K562 (cell line): ENCODE data around the gene UNC5B. TPM values are rescaled to one million over a fixed set of nuclear protein-coding genes. Genes with fewer than 3 reads are reported as not detected.

ENCODE experiments used
- ATAC-seq: fragments of 200-7000 bp; cut with Tn5 transposase; 3 replicates; pipeline ENCODE4 v1.9.1; 2020; ENCODE audit warnings: moderate library complexity
- BruUV-seq: library from RNA; stranded (reverse); fragments of 400-500 nt; replicated peaks from 2 replicates; lab custom pipeline; 2021; lab: Mats Ljungman, UMichigan
- CTCF ChIA-PET: fragments of 300-600 bp; formaldehyde crosslinking; extraction: SDS; loops from one replicate; lab custom pipeline; 2021; ENCODE audit warnings: low intra/inter-chr PET ratio; lab: Yijun Ruan, JAX
- POLR2A ChIA-PET: fragments of 300-600, 350-650 bp; sonication (Branson Sonifier 250); formaldehyde crosslinking; extraction: SDS; loops from one replicate; lab custom pipeline; 2021; ENCODE audit warnings: antibody characterized with exemption, inconsistent platforms; lab: Yijun Ruan, JAX
- DNase-seq, 4 experiments: peaks; one replicate each; pipeline versions ENCODE4 v3.0.0 to v3.0.0-alpha.2; 2011 to 2018; ENCODE audit warnings: low spot score in 3 of 4, mixed read lengths in 3 of 4; ENCODE audit errors: extremely low read depth in 1 of 4
- FAIRE-seq: peaks from 2 replicates; lab custom pipeline; 2011; peaks lifted over from hg19 to GRCh38; lab: Jason Lieb, UNC
- H2AFZ ChIP-seq: 2 replicates; pipeline ENCODE4 v1.6.0; 2011; ENCODE audit warnings: low read depth, low read length, control low read depth, inconsistent platforms
- H3K27ac ChIP-seq: fragments of 200-600 bp; 3 replicates; pipeline ENCODE4 v1.8.0; 2011; ENCODE audit warnings: low read depth, mild to moderate bottlenecking, control low read depth, inconsistent platforms, low read length, moderate library complexity, mixed read lengths; ENCODE audit errors: extremely low read depth
- H3K27me3 ChIP-seq, 2 experiments: fragments of 300-600 bp in 1 of 2; 2 replicates in 1 of 2; 3 replicates in 1 of 2; pipeline versions ENCODE4 v1.6.0 to v1.8.0; 2011; ENCODE audit warnings: inconsistent platforms in 2 of 2, low read length in 2 of 2, mild to moderate bottlenecking in 1 of 2, mixed read lengths in 1 of 2, moderate library complexity in 1 of 2; ENCODE audit not compliant: control insufficient read depth in 2 of 2, insufficient read depth in 2 of 2
- H3K36me3 ChIP-seq: fragments of 300-600 bp; 3 replicates; pipeline ENCODE4 v1.8.0; 2011; ENCODE audit warnings: mild to moderate bottlenecking, low read length, inconsistent platforms; ENCODE audit not compliant: control insufficient read depth, insufficient read depth
- H3K4me1 ChIP-seq, 2 experiments: fragments of 200-600 bp in 1 of 2; replicated peaks in 1 of 2; 2 replicates in 1 of 2; 3 replicates in 1 of 2; pipeline versions ENCODE4 v1.5.1 to v1.8.0; 2011; ENCODE audit warnings: inconsistent platforms in 2 of 2, low read length in 2 of 2, mild to moderate bottlenecking in 1 of 2, mixed read lengths in 1 of 2, moderate library complexity in 1 of 2; ENCODE audit not compliant: control insufficient read depth in 2 of 2, insufficient read depth in 2 of 2
- H3K4me2 ChIP-seq: 2 replicates; pipeline ENCODE4 v1.6.1; 2011; ENCODE audit warnings: low read length, control low read depth, inconsistent platforms, mixed read lengths; ENCODE audit not compliant: insufficient read depth
- H3K4me3 ChIP-seq: fragments of 200-600 bp; sonication (generic), shearing (Covaris generic); 2 replicates; pipeline ENCODE4 v1.5.1; 2016; ENCODE audit warnings: control low read depth, inconsistent platforms
- H3K79me2 ChIP-seq: fragments of 200-600 bp; 3 replicates; pipeline ENCODE4 v1.8.0; 2011; ENCODE audit warnings: low read length, inconsistent platforms; ENCODE audit not compliant: control insufficient read depth, insufficient read depth
- H3K9ac ChIP-seq, 2 experiments: 2 replicates each; pipeline versions ENCODE4 v1.6.0 to v1.6.1; 2011; ENCODE audit warnings: low read depth in 2 of 2, low read length in 2 of 2, control low read depth in 1 of 2, inconsistent platforms in 1 of 2, mild to moderate bottlenecking in 1 of 2, mixed read lengths in 1 of 2; ENCODE audit not compliant: insufficient read depth in 1 of 2
- H3K9me1 ChIP-seq: one replicate; pipeline ENCODE4 v1.6.0; 2011; ENCODE audit warnings: inconsistent platforms, mild to moderate bottlenecking, low read length, moderate library complexity; ENCODE audit not compliant: control insufficient read depth, insufficient read depth
- H3K9me3 ChIP-seq: replicated peaks from 2 replicates; pipeline ENCODE4 v1.5.1; 2011; ENCODE audit warnings: low read depth, low read length, inconsistent platforms; ENCODE audit not compliant: control insufficient read depth, insufficient read depth
- H4K20me1 ChIP-seq: replicated peaks from 2 replicates; pipeline ENCODE4 v1.6.1; 2011; ENCODE audit warnings: low read length, inconsistent platforms, mixed read lengths; ENCODE audit not compliant: control insufficient read depth, insufficient read depth
- EHMT2 ChIP-seq: fragments of 450-650 bp; IDR thresholded peaks from 2 replicates; pipeline ENCODE4 v1.6.1; 2018; ENCODE audit warnings: antibody characterized with exemption
- HNRNPLL ChIP-seq: fragments of 200-400 bp; formaldehyde crosslinking; IDR thresholded peaks from 2 replicates; pipeline ENCODE4 v1.6.1; 2017; ENCODE audit warnings: low read length, low read depth, mild to moderate bottlenecking; ENCODE audit not compliant: poor library complexity, severe bottlenecking
- KDM2B ChIP-seq: fragments of 250-450 bp; sonication (Bioruptor Pico); IDR thresholded peaks from 2 replicates; pipeline ENCODE4 v1.8.0; 2021; ENCODE audit warnings: mild to moderate bottlenecking, moderate library complexity
- MTA3 ChIP-seq: fragments of 450-650 bp; formaldehyde crosslinking; IDR thresholded peaks from 2 replicates; pipeline ENCODE4 v1.6.1; 2017; ENCODE audit warnings: mild to moderate bottlenecking, borderline replicate concordance
- NFATC3 ChIP-seq: fragments of 450-650 bp; IDR thresholded peaks from 2 replicates; pipeline ENCODE4 v1.6.1; 2017; ENCODE audit warnings: mild to moderate bottlenecking
- SUPT5H ChIP-seq: fragments of 450-650 bp; IDR thresholded peaks from 2 replicates; pipeline ENCODE4 v1.6.1; 2016
- WGBS: fragments of 100-300 bp; shearing (Covaris generic); methylation state at CpG from one replicate; pipeline ENCODE4 v1.1.6; 2016; ENCODE audit warnings: low coverage, mixed read lengths; ENCODE audit not compliant: insufficient coverage; ENCODE audit errors: missing lambda C conversion rate; 5-methylcytosine and 5-hydroxymethylcytosine counted together
- in situ Hi-C: fragments of 300-500 bp; cut with MboI; formaldehyde crosslinking; loops from 4 replicates; pipeline ENCODE4 v1.15.0; 2018; ENCODE audit warnings: inconsistent platforms, mixed read lengths
- intact Hi-C: fragments of 100-400 bp; cut with micrococcal nuclease; formaldehyde crosslinking; loops from 2 replicates; pipeline ENCODE4 v1.14.2; 2022
- polyA plus RNA-seq, 8 experiments: library from polyadenylated mRNA; depleted of rRNA in 4 of 8; stranded (reverse) in 5 of 8; unstranded in 3 of 8; fragments of >200 nt; fragmentation: Nextera tagmentation in 2 of 8; fragmentation: Illumina TruSeq in 1 of 8; extraction: Ambion mirVana in 2 of 8; extraction: Trizol in 1 of 8; gene quantifications; 2 replicates each; pipeline versions ENCODE4 v1.2.1 to v1.2.3, GENCODE V29; 2011 to 2014; ENCODE audit warnings: inconsistent platforms in 1 of 8, missing spikeins in 1 of 8
- total RNA-seq, 7 experiments: library from RNA; depleted of rRNA in 6 of 7; stranded (reverse); fragments of >200 nt in 6 of 7; fragmentation: Illumina TruSeq in 2 of 7; extraction: Trizol in 2 of 7; gene quantifications; 2 replicates each; pipeline versions ENCODE4 v1.2.1 to v1.2.3, GENCODE V29; 2011 to 2021; ENCODE audit warnings: low replicate concordance in 1 of 7
- TF ChIP-seq, protein P1 (sequence below): sonication (generic); formaldehyde crosslinking; IDR thresholded peaks from 2 replicates; pipeline ENCODE4 v1.8.0; 2022; ENCODE audit warnings: mild to moderate bottlenecking, missing genetic modification reagents
- TF ChIP-seq, protein P2 (sequence below), 2 experiments: IDR thresholded peaks; 2 replicates each; pipeline ENCODE4 v1.6.1; 2012; ENCODE audit warnings: improper control_type of control experiment in 2 of 2, low read depth in 2 of 2, low read length in 2 of 2, borderline replicate concordance in 1 of 2
- TF ChIP-seq, protein P3 (sequence below): fragments of 250-450 bp; sonication (Bioruptor Pico); IDR thresholded peaks from 2 replicates; pipeline ENCODE4 v1.8.0; 2022; ENCODE audit warnings: inconsistent platforms

The UNC5B gene
- total and polyA plus RNA-seq, 9 of the 15 experiments (the other 6 are each of a cell fraction or from before 2014, with no cell fraction given): 0.10 to 8.4 (median 2.1) TPM

GRCh38 chr10:71213127-71213621, 804 bp downstream of the UNC5B start:
- no TSS peak for BruUV-seq
- CTCF ChIA-PET: interaction anchor here (0.6 to 0.7 kb wide), 2 partner anchors 56 to 72 kb away, joined by 3 to 5 read pairs; no protein-coding TSS in a partner anchor
- POLR2A ChIA-PET: interaction anchor here (0.6 kb wide), 1 partner anchor 809 kb away, joined by 4 read pairs; the partner anchor contains the start of gene EIF4EBP2
- Histone ChIP-seq H3K9ac (peak overlapping the region in 1 of 2 experiments; percentile 84; a peak in 3 of 4 replicates), H3K4me3 (peak overlapping the region; percentile 53), H2AFZ (peak overlapping the region; percentile 29; the same call in 1 of the 2 replicates), H3K9me3 (no peaks in the 10 kb centered on the region), H3K4me2 (peak overlapping the region; percentile 54), H3K36me3 (no peaks in the 10 kb centered on the region), H3K27me3 (peaks cover 26 to 70% of the 10 kb centered on the region in 2 experiments; a peak in 4 of 5 replicates), H3K27ac (no peak overlapping the region), H3K9me1 (no peaks in the 10 kb centered on the region), H3K4me1 (peaks cover 4 to 43% of the 10 kb centered on the region in 2 experiments; a peak in 4 of 5 replicates), H3K79me2 (no peaks in the 10 kb centered on the region), H4K20me1 (peaks cover 18% of the 10 kb centered on the region; the same call in 1 of the 2 replicates)
- DNase-seq (peak in 2 of 4 experiments; percentile 19 to 30), ATAC-seq (peak; percentile 9), FAIRE-seq (no peak)
- in situ Hi-C loops (no loop called here), intact Hi-C loops (loop anchor here (2.0 kb wide), 1 partner anchor 54 kb away; no protein-coding TSS in a partner anchor)
- 16% methylated on average over 36 of the region's 36 CpGs for WGBS
- TF ChIP-seq, protein P1, sequence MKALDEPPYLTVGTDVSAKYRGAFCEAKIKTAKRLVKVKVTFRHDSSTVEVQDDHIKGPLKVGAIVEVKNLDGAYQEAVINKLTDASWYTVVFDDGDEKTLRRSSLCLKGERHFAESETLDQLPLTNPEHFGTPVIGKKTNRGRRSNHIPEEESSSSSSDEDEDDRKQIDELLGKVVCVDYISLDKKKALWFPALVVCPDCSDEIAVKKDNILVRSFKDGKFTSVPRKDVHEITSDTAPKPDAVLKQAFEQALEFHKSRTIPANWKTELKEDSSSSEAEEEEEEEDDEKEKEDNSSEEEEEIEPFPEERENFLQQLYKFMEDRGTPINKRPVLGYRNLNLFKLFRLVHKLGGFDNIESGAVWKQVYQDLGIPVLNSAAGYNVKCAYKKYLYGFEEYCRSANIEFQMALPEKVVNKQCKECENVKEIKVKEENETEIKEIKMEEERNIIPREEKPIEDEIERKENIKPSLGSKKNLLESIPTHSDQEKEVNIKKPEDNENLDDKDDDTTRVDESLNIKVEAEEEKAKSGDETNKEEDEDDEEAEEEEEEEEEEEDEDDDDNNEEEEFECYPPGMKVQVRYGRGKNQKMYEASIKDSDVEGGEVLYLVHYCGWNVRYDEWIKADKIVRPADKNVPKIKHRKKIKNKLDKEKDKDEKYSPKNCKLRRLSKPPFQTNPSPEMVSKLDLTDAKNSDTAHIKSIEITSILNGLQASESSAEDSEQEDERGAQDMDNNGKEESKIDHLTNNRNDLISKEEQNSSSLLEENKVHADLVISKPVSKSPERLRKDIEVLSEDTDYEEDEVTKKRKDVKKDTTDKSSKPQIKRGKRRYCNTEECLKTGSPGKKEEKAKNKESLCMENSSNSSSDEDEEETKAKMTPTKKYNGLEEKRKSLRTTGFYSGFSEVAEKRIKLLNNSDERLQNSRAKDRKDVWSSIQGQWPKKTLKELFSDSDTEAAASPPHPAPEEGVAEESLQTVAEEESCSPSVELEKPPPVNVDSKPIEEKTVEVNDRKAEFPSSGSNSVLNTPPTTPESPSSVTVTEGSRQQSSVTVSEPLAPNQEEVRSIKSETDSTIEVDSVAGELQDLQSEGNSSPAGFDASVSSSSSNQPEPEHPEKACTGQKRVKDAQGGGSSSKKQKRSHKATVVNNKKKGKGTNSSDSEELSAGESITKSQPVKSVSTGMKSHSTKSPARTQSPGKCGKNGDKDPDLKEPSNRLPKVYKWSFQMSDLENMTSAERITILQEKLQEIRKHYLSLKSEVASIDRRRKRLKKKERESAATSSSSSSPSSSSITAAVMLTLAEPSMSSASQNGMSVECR (CRISPR knock-in tag): 0 out of 2 replicates have a peak, but pooled peaks have one; percentile 2
- no peak for TF ChIP-seq MTA3
- peak; percentile 76; the same call in 1 of the 2 replicates for TF ChIP-seq NFATC3
- TF ChIP-seq KDM2B (CRISPR knock-in tag): peak; percentile 97; the same call in 1 of the 2 replicates
- TF ChIP-seq, protein P2, sequence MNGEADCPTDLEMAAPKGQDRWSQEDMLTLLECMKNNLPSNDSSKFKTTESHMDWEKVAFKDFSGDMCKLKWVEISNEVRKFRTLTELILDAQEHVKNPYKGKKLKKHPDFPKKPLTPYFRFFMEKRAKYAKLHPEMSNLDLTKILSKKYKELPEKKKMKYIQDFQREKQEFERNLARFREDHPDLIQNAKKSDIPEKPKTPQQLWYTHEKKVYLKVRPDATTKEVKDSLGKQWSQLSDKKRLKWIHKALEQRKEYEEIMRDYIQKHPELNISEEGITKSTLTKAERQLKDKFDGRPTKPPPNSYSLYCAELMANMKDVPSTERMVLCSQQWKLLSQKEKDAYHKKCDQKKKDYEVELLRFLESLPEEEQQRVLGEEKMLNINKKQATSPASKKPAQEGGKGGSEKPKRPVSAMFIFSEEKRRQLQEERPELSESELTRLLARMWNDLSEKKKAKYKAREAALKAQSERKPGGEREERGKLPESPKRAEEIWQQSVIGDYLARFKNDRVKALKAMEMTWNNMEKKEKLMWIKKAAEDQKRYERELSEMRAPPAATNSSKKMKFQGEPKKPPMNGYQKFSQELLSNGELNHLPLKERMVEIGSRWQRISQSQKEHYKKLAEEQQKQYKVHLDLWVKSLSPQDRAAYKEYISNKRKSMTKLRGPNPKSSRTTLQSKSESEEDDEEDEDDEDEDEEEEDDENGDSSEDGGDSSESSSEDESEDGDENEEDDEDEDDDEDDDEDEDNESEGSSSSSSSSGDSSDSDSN (IDR thresholded peaks at IDR 0.05; ENCODE audit: borderline replicate concordance in 1 of 2, low read depth in 2 of 2, low read length in 2 of 2): peak; percentile 84 to 91; a peak in 3 of 4 replicates
- no peak for TF ChIP-seq SUPT5H
- TF ChIP-seq EHMT2: no peak
- TF ChIP-seq HNRNPLL: peak; percentile 66
- TF ChIP-seq, protein P3, sequence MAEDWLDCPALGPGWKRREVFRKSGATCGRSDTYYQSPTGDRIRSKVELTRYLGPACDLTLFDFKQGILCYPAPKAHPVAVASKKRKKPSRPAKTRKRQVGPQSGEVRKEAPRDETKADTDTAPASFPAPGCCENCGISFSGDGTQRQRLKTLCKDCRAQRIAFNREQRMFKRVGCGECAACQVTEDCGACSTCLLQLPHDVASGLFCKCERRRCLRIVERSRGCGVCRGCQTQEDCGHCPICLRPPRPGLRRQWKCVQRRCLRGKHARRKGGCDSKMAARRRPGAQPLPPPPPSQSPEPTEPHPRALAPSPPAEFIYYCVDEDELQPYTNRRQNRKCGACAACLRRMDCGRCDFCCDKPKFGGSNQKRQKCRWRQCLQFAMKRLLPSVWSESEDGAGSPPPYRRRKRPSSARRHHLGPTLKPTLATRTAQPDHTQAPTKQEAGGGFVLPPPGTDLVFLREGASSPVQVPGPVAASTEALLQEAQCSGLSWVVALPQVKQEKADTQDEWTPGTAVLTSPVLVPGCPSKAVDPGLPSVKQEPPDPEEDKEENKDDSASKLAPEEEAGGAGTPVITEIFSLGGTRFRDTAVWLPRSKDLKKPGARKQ (CRISPR knock-in tag): peak; percentile 76
